B cell (primary cell): ENCODE data around the gene PCP4. TPM values are rescaled to one million over a fixed set of nuclear protein-coding genes. Genes with fewer than 3 reads are reported as not detected.

Experiments
- ATAC-seq: fragments of 200-7000 bp; cut with Tn5 transposase; one replicate; pipeline ENCODE4 v1.10.0; 2021; ENCODE audit warnings: low read depth, mild to moderate bottlenecking, moderate number of reproducible peaks, moderate library complexity
- CTCF ChIA-PET: fragments of 350-600 bp; sonication (Branson Sonifier 250); formaldehyde crosslinking; loops from one replicate; lab custom pipeline; 2021; ENCODE audit warnings: antibody characterized with exemption, inconsistent platforms; lab: Charles Lee
- POLR2A ChIA-PET: fragments of 350-600 bp; sonication (Branson Sonifier 250); formaldehyde crosslinking; loops from one replicate; lab custom pipeline; 2021; ENCODE audit warnings: antibody characterized with exemption; lab: Charles Lee
- DNase-seq: peaks from one replicate; pipeline ENCODE4 v3.0.0; 2013
- H2AFZ ChIP-seq: 2 replicates; pipeline ENCODE4 v1.6.1; 2012; ENCODE audit warnings: mild to moderate bottlenecking, low read depth, low read length; ENCODE audit not compliant: insufficient read depth, poor library complexity, severe bottlenecking
- H3K27ac ChIP-seq, 2 donors: 1 replicate in 1 of 2; 2 replicates in 1 of 2; pipeline ENCODE4 v1.5.1; 2012 to 2013; ENCODE audit warnings: low read length in 2 of 2, mild to moderate bottlenecking in 2 of 2, moderate library complexity in 1 of 2
- H3K27me3 ChIP-seq, 4 experiments: fragments of 200-600 bp in 1 of 4; sonication (generic) in 1 of 4; replicated peaks in 1 of 4; 1 replicate in 2 of 4; 2 replicates in 2 of 4; pipeline versions ENCODE4 v1.6.1 to v1.7.0; 2013 to 2016; ENCODE audit warnings: low read length in 3 of 4, mild to moderate bottlenecking in 2 of 4, mixed read lengths in 1 of 4, moderate library complexity in 1 of 4; ENCODE audit not compliant: insufficient read depth in 4 of 4, control insufficient read depth in 3 of 4; ENCODE audit errors: control extremely low read depth in 1 of 4
- H3K36me3 ChIP-seq, 2 experiments: replicated peaks in 1 of 2; 1 replicate in 1 of 2; 2 replicates in 1 of 2; pipeline versions ENCODE4 v1.6.1 to v1.7.1; 2013; ENCODE audit warnings: low read length in 1 of 2; ENCODE audit not compliant: insufficient read depth in 2 of 2, control insufficient read depth in 1 of 2; ENCODE audit errors: control extremely low read depth in 1 of 2, extremely low read depth in 1 of 2
- H3K4me1 ChIP-seq, 2 donors: fragments of 200-600 bp in 1 of 2; sonication (generic) in 1 of 2; 1 replicate in 1 of 2; 2 replicates in 1 of 2; pipeline versions ENCODE4 v1.5.1 to v1.6.1; 2013 to 2017; ENCODE audit warnings: low read length in 2 of 2; ENCODE audit not compliant: control insufficient read depth in 2 of 2, insufficient read depth in 2 of 2
- H3K4me2 ChIP-seq: replicated peaks from 2 replicates; pipeline ENCODE3; 2012; ENCODE audit warnings: mild to moderate bottlenecking, low read depth, low read length; ENCODE audit not compliant: poor library complexity, severe bottlenecking
- H3K4me3 ChIP-seq, 5 experiments: fragments of 200-600 bp in 1 of 5; sonication (generic) in 1 of 5; 1 replicate in 3 of 5; 2 replicates in 2 of 5; pipeline versions ENCODE4 v1.5.1 to v1.7.0; 2011 to 2016; ENCODE audit warnings: low read length in 4 of 5, mild to moderate bottlenecking in 4 of 5, low read depth in 2 of 5, control low read depth in 1 of 5, moderate library complexity in 1 of 5; ENCODE audit not compliant: insufficient read depth in 1 of 5; ENCODE audit errors: control extremely low read depth in 1 of 5, extremely low read depth in 1 of 5
- H3K79me2 ChIP-seq: fragments of 200-600 bp; sonication (generic); one replicate; pipeline ENCODE4 v1.6.0; 2016; ENCODE audit warnings: low read length; ENCODE audit not compliant: control insufficient read depth, insufficient read depth
- H3K9ac ChIP-seq: fragments of 200-600 bp; sonication (generic); 2 replicates; pipeline ENCODE4 v1.6.1; 2017; ENCODE audit warnings: mild to moderate bottlenecking, low read length, moderate library complexity
- H3K9me3 ChIP-seq, 3 donors: one replicate each; pipeline versions ENCODE4 v1.6.1 to v1.7.1; 2013; ENCODE audit warnings: low read length in 2 of 3; ENCODE audit not compliant: control insufficient read depth in 2 of 3, insufficient read depth in 1 of 3; ENCODE audit errors: control extremely low read depth in 1 of 3
- H4K20me1 ChIP-seq: 2 replicates; pipeline ENCODE4 v1.6.0; 2012; ENCODE audit warnings: mild to moderate bottlenecking, low read length; ENCODE audit not compliant: insufficient read depth, control insufficient read depth, poor library complexity, severe bottlenecking
- H3K27ac Mint-ChIP-seq: one replicate; pipeline ENCODE4 v1.8.0; 2021; ENCODE audit warnings: mixed read lengths
- H3K27me3 Mint-ChIP-seq: one replicate; pipeline ENCODE4 v1.8.0; 2021; ENCODE audit warnings: mixed read lengths
- H3K4me1 Mint-ChIP-seq: one replicate; pipeline ENCODE4 v1.8.0; 2021; ENCODE audit warnings: mixed read lengths
- H3K4me3 Mint-ChIP-seq: one replicate; pipeline ENCODE4 v1.8.0; 2021; ENCODE audit warnings: mixed read lengths
- H3K9me3 Mint-ChIP-seq: one replicate; pipeline ENCODE4 v1.8.0; 2022; ENCODE audit warnings: mixed read lengths; ENCODE audit not compliant: insufficient read depth
- CTCF ChIP-seq: fragments of 200-600 bp; IDR thresholded peaks from one replicate; pipeline ENCODE4 v1.8.0; 2022; ENCODE audit warnings: antibody characterized with exemption, mild to moderate bottlenecking
- EZH2 ChIP-seq: IDR thresholded peaks from 2 replicates; pipeline ENCODE4 v1.6.1; 2012; ENCODE audit warnings: borderline replicate concordance, low read depth, mild to moderate bottlenecking, moderate library complexity, low read length; ENCODE audit not compliant: insufficient read depth, poor library complexity, severe bottlenecking
- WGBS: methylation state at CpG from one replicate; pipeline ENCODE4 v1.1.5; 2013; ENCODE audit warnings: missing lambda C conversion rate; ENCODE audit not compliant: insufficient coverage; 5-methylcytosine and 5-hydroxymethylcytosine counted together
- intact Hi-C: fragments of 100-400 bp; cut with micrococcal nuclease; formaldehyde crosslinking; loops from one replicate; pipeline ENCODE4 v1.10.0; 2022
- polyA plus RNA-seq: library from polyadenylated mRNA; depleted of rRNA; stranded (reverse); fragments of >200 nt; gene quantifications from 2 replicates; pipeline ENCODE4 v1.2.3, GENCODE V29; 2012
- total RNA-seq, 2 donors: library from RNA; stranded (reverse); fragments of 120-200 nt in 1 of 2; gene quantifications; 1 replicate in 1 of 2; 2 replicates in 1 of 2; pipeline versions ENCODE4 v1.2.3 to v1.2.4, GENCODE V29; 2013 to 2022

PCP4 gene
- total and polyA plus RNA-seq, 2 donors (not counting 1 experiment from before 2014, with no cell fraction given), result not detected

- Histone ChIP-seq H3K4me1 (no peaks in the 10 kb centered on the region), H3K4me3 (no peak overlapping the region), H2AFZ (no peak overlapping the region), H3K9me3 (peaks cover 0 to 4% (median 1%) of the 10 kb centered on the region in 3 donors), H4K20me1 (no peaks in the 10 kb centered on the region), H3K9ac (no peak overlapping the region), H3K79me2 (no peaks in the 10 kb centered on the region), H3K27ac (no peak overlapping the region), H3K27me3 (no peaks in the 10 kb centered on the region), H3K36me3 (no peaks in the 10 kb centered on the region), H3K4me2 (no peak overlapping the region)
- no peak overlapping the region for H3K27ac Mint-ChIP-seq
- POLR2A ChIA-PET, result no interaction called here
- DNase-seq, result no peak
- intact Hi-C loops, result no loop called here
- no peaks in the 10 kb centered on the region for H3K4me1 Mint-ChIP-seq
- 74% methylated on average over 17 of the region's 18 CpGs for WGBS
- ATAC-seq, result no peak
- peaks cover 11% of the 10 kb centered on the region for H3K9me3 Mint-ChIP-seq
- no peak overlapping the region for H3K4me3 Mint-ChIP-seq
- H3K27me3 Mint-ChIP-seq, result no peaks in the 10 kb centered on the region
- TF ChIP-seq CTCF (no peak), EZH2 (no peak)
- CTCF ChIA-PET, result no interaction called here
Measured at GRCh38 chr21:39951183-39952101, 84.2 kb downstream of the PCP4 start.

- intact Hi-C loops, result no loop called here
- ATAC-seq, result no peak
- no peaks in the 10 kb centered on the region for H3K27me3 ChIP-seq
Measured at GRCh38 chr21:39952265-39952664, 85.0 kb downstream of the PCP4 start.

More at GRCh38 chr21:39952265-39952664, 85.0 kb downstream of the PCP4 start:
- H3K27ac Mint-ChIP-seq, result no peak overlapping the region
- ChIA-PET CTCF (no interaction called here), POLR2A (no interaction called here)
- Histone ChIP-seq H3K27ac (no peak overlapping the region), H3K79me2 (no peaks in the 10 kb centered on the region), H3K36me3 (no peaks in the 10 kb centered on the region), H3K4me1 (no peaks in the 10 kb centered on the region), H3K9me3 (peaks cover 0 to 4% (median 1%) of the 10 kb centered on the region in 3 donors), H3K4me3 (no peak overlapping the region), H2AFZ (no peak overlapping the region), H3K9ac (no peak overlapping the region), H4K20me1 (no peaks in the 10 kb centered on the region), H3K4me2 (no peak overlapping the region)
- H3K9me3 Mint-ChIP-seq, result peaks cover 8% of the 10 kb centered on the region
- WGBS, result 60% methylated on average over 4 of the region's 4 CpGs
- TF ChIP-seq EZH2 (no peak), CTCF (no peak)
- no peaks in the 10 kb centered on the region for H3K4me1 Mint-ChIP-seq
- H3K4me3 Mint-ChIP-seq, result no peak overlapping the region
- no peak for DNase-seq
- H3K27me3 Mint-ChIP-seq, result no peaks in the 10 kb centered on the region
